ENCODE measurements around the gene GPANK1. TPM values are rescaled to one million over a fixed set of nuclear protein-coding genes. Genes with fewer than 3 reads are reported as not detected.

Gene GPANK1
- total and polyA plus RNA-seq, 9 of the 15 experiments (the other 6 are each of a cell fraction or from before 2014, with no cell fraction given), result 32.2 to 111 (median 46.3) TPM

GRCh38 chr6:31620586-31621319 is 44.0 kb downstream of the GPANK1 start, which contains the start of gene PRRC2A (continued):
- TF ChIP-seq ZNF639 (CRISPR knock-in tag; conservative IDR thresholded peaks at IDR 0.05 in 1 of 2, IDR thresholded peaks at IDR 0.05 in 1 of 2) (peak in 1 of 2 experiments; percentile 100; a peak in 2 of 4 replicates), NFE2 (IDR thresholded peaks at IDR 0.05; ENCODE audit: low read depth) (no peak; the same call in 1 of the 2 replicates), ASH1L (IDR thresholded peaks at IDR 0.05; ENCODE audit: borderline replicate concordance, low read depth, partially characterized antibody) (no peak), MTA2 (IDR thresholded peaks at IDR 0.05; ENCODE audit: low read depth) (no peak), ARID1B (IDR thresholded peaks at IDR 0.05) (peak; percentile 51; the same call in 1 of the 2 replicates), CHCHD3 (CRISPR knock-in tag; IDR thresholded peaks at IDR 0.05) (no peak), TARDBP (IDR thresholded peaks at IDR 0.05) (no peak), KLF16 (IDR thresholded peaks at IDR 0.05) (no peak; the same call in 1 of the 2 replicates), ZNF232 (CRISPR knock-in tag; IDR thresholded peaks at IDR 0.05) (no peak; the same call in 1 of the 2 replicates), SMARCC2 (IDR thresholded peaks at IDR 0.05; ENCODE audit: low read depth) (no peak), TBP (optimal IDR thresholded peaks at IDR 0.05; ENCODE audit: low read depth, low read length) (peak; percentile 95), ZNF354B (CRISPR knock-in tag; IDR thresholded peaks at IDR 0.05) (no peak), MIER1 (IDR thresholded peaks at IDR 0.05; ENCODE audit: low read depth) (no peak), ZNF184 (CRISPR knock-in tag; IDR thresholded peaks at IDR 0.05) (no peak), ETV5 (CRISPR knock-in tag; IDR thresholded peaks at IDR 0.05; ENCODE audit: low read depth) (0 out of 2 replicates have a peak, but pooled peaks have one; percentile 61), ERF (CRISPR knock-in tag; IDR thresholded peaks at IDR 0.05) (0 out of 2 replicates have a peak, but pooled peaks have one; percentile 33), ZNF384 (IDR thresholded peaks at IDR 0.05; ENCODE audit: low read depth, low read length) (no peak), U2AF1 (optimal IDR thresholded peaks at IDR 0.05; ENCODE audit: low read depth, low read length) (peak; percentile 82), RCOR1 (IDR thresholded peaks at IDR 0.05; ENCODE audit: borderline replicate concordance in 1 of 2, low read depth in 2 of 2, low read length in 2 of 2) (no peak), CBX2 (IDR thresholded peaks at IDR 0.05; ENCODE audit: insufficient read depth, low read length, poor library complexity, severe bottlenecking) (no peak), GABPA (tag; conservative IDR thresholded peaks at IDR 0.05; ENCODE audit: low read depth) (peak; percentile 65), ZNF408 (CRISPR knock-in tag; IDR thresholded peaks at IDR 0.05; ENCODE audit: low read depth) (no peak), ZNF146 (CRISPR knock-in tag; IDR thresholded peaks at IDR 0.05; ENCODE audit: unreplicated experiment) (no peak)
- TF ChIP-seq, protein P1, sequence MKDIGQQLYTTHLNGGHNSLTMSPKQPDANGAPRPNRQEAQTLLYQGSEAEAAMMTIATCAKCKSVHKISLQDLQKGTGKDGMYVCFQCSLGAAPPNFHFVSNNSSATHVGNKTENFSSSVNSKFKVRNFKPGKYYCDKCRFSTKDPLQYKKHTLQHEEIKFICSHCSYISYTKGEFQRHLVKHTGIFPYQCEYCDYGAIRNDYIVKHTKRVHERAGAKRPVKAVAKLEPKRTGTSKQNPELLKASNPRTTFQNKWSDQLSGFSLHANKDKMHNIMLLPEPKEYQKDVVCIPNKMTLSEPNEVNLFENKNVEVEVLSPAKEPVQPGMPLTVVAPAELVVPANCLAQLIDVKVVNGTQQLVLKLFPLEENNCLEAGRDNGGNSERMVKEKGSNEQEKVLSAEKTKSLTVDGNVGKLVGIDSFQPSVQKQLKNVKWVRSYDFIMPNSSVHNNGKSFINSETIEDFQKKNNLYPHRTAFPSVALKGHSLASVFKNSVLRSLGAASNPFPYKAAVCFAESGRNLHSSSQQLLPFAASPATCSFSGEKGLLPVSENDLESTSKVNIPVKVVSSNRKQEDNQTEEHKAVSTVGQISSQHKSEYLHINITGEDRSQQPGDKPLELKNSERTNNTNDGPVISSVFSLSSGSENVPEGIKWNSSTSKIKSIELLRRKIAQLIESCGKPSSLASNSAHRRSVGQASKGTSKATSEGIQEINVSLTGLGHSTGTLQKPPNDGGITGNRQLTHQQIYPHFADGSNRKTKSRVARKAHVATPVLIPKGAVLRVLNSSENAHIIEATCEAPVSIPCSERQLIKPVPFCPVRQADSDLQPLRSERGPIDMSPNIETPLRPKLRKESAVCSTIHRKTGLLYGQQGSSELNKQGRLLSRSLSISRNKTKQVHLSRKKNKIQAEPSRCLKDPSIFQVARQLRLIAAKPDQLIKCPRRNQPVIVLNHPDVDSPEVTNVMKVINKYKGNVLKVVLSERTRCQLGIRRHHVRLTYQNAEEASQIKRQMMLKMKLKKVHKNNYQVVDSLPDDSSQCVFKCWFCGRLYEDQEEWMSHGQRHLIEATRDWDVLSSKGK (CRISPR knock-in tag; IDR thresholded peaks at IDR 0.05), result no peak
